Activated naive CD8-positive, alpha-beta T cell treated with anti-CD3 and anti-CD28 coated beads for 36 hours (primary cell): ENCODE results near the gene EGF. TPM values are rescaled to one million over a fixed set of nuclear protein-coding genes. Genes with fewer than 3 reads are reported as not detected.
"Not testable (repeated sequence)": the region's sequence is repeated elsewhere in the genome, so short reads cannot be mapped to it uniquely, and the experiment has no call there.

ENCODE experiments used
- DNase-seq: peaks from one replicate; pipeline ENCODE4 v3.0.0; 2021
- H3K27ac Mint-ChIP-seq: one replicate; pipeline ENCODE4 v1.8.0; 2022; ENCODE audit warnings: mild to moderate bottlenecking, moderate library complexity, mixed read lengths
- H3K27me3 Mint-ChIP-seq: one replicate; pipeline ENCODE4 v1.8.0; 2022; ENCODE audit warnings: mild to moderate bottlenecking, mixed read lengths
- H3K36me3 Mint-ChIP-seq: one replicate; pipeline ENCODE4 v1.8.0; 2021; ENCODE audit warnings: mild to moderate bottlenecking, mixed read lengths
- H3K4me1 Mint-ChIP-seq: one replicate; pipeline ENCODE4 v1.8.0; 2021; ENCODE audit warnings: mixed read lengths
- H3K4me3 Mint-ChIP-seq: one replicate; pipeline ENCODE4 v1.8.0; 2022; ENCODE audit warnings: mild to moderate bottlenecking, moderate library complexity, mixed read lengths
- H3K9me3 Mint-ChIP-seq: one replicate; pipeline ENCODE4 v1.8.0; 2022; ENCODE audit warnings: mixed read lengths
- total RNA-seq, 2 experiments: library from RNA; stranded (reverse); gene quantifications; one replicate each; pipeline ENCODE4 v1.2.3, GENCODE V29; 2021

EGF gene
- not detected for total RNA-seq

DNA sequence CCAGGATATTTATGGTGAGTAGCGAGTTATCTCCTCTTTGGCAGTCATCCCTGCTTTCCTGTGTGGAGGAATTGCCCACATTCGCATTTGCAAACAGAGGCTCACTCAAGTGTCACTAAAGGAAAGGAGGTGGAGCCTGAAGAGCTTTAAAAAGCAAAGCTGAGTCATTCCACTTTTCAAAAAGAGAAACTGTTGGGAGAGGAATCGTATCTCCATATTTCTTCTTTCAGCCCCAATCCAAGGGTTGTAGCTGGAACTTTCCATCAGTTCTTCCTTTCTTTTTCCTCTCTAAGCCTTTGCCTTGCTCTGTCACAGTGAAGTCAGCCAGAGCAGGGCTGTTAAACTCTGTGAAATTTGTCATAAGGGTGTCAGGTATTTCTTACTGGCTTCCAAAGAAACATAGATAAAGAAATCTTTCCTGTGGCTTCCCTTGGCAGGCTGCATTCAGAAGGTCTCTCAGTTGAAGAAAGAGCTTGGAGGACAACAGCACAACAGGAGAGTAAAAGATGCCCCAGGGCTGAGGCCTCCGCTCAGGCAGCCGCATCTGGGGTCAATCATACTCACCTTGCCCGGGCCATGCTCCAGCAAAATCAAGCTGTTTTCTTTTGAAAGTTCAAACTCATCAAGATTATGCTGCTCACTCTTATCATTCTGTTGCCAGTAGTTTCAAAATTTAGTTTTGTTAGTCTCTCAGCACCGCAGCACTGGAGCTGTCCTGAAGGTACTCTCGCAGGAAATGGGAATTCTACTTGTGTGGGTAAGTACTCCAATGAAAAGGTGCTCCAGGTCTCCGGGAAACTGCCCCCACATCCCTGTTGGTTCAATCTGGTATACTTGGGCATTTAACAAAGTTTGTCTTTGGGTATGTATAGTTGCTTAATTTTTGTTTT, at the start of gene EGF:
Gene EGF (plus strand): TSS at position 178 of the 890 bp plus-strand sequence. CDS start 453 bp downstream, at position 631.
- no peak within 1 kb of the TSS for H3K27ac Mint-ChIP-seq
- no peak within 1 kb of the TSS for H3K4me3 Mint-ChIP-seq
- H3K9me3 Mint-ChIP-seq = no peaks in the 10 kb centered on the region
- H3K36me3 Mint-ChIP-seq = no peaks in the 10 kb centered on the region
- H3K4me1 Mint-ChIP-seq = no peaks in the 10 kb centered on the region
- DNase-seq = no peak
- peaks cover 26% of the 10 kb centered on the region for H3K27me3 Mint-ChIP-seq

DNA sequence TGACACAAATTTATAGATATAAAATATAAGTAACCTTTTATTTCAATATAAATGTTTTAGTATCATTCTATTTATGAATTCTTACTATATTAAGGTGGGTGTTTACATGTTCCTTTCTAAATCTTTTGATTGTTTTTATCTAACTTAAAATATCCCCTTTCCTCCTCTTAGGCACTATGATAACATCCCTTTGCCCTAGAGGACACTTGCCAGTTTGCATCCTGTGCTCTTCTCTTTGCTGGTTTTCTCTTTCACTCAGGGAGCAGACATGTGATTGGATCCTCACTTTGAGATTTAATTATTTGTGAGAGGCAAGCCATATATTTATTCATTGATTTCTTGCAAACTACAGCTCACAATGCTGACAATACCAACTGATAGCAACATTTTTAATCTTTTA, 48.5 kb upstream of the EGF start:
- Mint-ChIP-seq H3K4me3 (no peak overlapping the region), H3K27ac (no peak overlapping the region), H3K9me3 (peaks cover 3% of the 10 kb centered on the region), H3K27me3 (no peaks in the 10 kb centered on the region), H3K36me3 (peaks cover 8% of the 10 kb centered on the region), H3K4me1 (no peaks in the 10 kb centered on the region)
- no peak for DNase-seq

DNA sequence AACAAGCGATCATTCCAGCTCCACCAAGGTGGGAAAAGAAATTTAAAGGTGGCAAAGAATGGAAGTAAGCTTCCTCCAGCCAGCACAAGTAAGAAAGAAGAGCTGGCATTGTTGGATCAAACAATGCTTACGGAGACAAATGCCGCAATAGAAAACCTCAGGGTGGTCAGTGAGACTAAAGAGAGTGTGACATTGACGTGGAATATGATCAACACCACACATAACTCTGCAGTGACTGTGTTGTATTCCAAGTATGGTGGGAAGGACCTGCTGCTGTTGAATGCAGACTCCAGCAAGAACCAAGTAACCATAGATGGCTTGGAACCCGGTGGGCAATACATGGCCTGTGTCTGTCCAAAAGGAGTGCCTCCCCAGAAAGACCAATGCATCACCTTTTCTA, 42.6 kb upstream of the EGF start:
- peaks cover 3% of the 10 kb centered on the region for H3K36me3 Mint-ChIP-seq
- H3K27ac Mint-ChIP-seq = no peak overlapping the region
- no peaks in the 10 kb centered on the region for H3K27me3 Mint-ChIP-seq
- no peak for DNase-seq
- no peaks in the 10 kb centered on the region for H3K9me3 Mint-ChIP-seq
- no peaks in the 10 kb centered on the region for H3K4me1 Mint-ChIP-seq
- no peak overlapping the region for H3K4me3 Mint-ChIP-seq

DNA sequence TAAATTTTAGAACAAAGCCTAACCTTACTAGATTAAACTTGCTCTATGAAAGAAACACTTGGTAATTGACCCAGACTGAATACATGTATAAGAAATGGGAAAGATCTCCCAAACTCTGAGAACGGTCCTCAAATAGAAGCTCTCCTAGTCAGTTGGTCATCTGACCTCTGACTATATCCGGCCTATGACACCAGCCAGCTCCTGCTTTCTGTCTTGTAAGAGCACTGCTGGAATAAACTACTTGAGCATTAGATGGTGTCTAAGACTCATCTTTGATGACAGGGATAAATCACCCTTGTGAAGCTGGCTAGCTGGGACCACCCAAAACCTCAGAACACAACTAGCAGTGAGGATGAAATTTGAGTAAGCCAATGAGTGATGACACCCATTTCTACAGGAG, 40.6 kb upstream of the EGF start:
- H3K27ac Mint-ChIP-seq = no peak overlapping the region
- no peak overlapping the region for H3K4me3 Mint-ChIP-seq
- no peaks in the 10 kb centered on the region for H3K4me1 Mint-ChIP-seq
- peaks cover 3% of the 10 kb centered on the region for H3K36me3 Mint-ChIP-seq
- H3K27me3 Mint-ChIP-seq = no peaks in the 10 kb centered on the region
- DNase-seq = no peak
- no peaks in the 10 kb centered on the region for H3K9me3 Mint-ChIP-seq

DNA sequence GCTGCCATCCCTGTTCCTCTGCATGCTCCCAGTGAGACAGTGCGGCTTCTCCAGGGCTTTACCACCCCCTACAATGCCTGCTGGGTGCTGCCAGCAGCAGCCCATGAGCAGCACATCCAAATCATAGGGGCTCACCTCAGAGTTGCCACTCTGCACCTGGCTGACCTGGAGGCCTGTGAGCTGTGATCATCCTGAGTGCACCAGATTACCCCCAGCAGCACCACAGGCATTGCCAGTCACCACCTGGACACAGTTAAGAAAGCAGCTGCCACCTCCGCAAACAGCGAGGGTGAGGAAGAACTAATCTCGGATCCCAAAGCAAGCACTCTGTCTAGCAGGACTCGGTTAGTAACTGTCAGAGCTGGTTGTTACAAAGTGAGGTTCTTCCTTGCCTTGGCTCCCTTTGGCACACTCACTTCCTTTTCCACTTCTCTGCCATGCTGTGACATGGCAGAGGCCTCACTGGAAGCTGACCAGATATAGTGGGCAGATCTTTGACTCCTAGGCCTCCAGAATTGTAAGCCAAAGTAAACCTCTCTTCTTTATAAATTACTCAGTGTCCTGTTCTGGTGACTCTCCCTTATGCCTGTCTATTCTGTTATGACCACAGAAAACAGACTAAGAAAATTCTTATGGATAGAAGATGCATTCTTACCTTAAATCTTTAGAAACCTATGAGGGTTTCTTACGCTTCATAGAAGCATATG, 39.6 kb upstream of the EGF start:
- Mint-ChIP-seq H3K27me3 (peaks cover 8% of the 10 kb centered on the region), H3K36me3 (no peaks in the 10 kb centered on the region), H3K4me1 (no peaks in the 10 kb centered on the region), H3K4me3 (no peak overlapping the region), H3K9me3 (no peaks in the 10 kb centered on the region), H3K27ac (no peak overlapping the region)
- no peak for DNase-seq

DNA sequence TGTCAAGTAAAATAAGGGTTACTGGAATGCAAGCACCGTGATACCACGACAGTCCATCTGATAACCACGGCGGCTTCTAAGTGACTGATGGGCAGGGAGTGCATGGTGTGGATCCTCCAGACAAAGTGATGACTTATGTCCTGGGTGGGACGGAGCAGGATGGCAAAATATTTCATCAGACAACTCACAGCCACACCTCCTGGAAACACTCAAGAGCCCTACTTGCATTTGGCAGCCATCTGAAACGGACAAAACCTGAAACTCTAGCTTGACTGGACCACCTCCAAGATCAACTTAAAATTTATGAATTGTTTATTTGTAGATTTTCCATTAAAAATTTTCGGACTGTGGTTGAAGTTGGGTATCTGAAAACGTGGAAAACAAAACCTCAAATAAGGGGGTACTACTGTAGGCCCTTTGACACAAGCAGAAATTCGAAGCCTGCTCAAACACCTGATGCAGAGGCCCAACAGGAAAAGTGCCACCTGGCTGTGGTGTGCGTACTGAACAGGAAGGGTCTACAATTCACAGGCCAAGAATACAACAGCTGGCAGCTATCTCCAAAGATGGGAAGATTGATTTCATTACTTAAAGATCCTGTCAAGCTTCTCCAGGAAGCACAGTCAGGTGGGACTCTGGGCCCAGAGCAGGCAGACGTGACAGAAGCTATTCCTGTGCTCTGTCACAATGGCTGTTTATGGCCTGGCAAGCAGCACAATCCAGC, 38.7 kb upstream of the EGF start:
- H3K4me1 Mint-ChIP-seq = no peaks in the 10 kb centered on the region
- H3K27me3 Mint-ChIP-seq = peaks cover 13% of the 10 kb centered on the region
- H3K36me3 Mint-ChIP-seq = no peaks in the 10 kb centered on the region
- no peak overlapping the region for H3K27ac Mint-ChIP-seq
- H3K4me3 Mint-ChIP-seq = no peak overlapping the region
- H3K9me3 Mint-ChIP-seq = no peaks in the 10 kb centered on the region
- no peak for DNase-seq

DNA sequence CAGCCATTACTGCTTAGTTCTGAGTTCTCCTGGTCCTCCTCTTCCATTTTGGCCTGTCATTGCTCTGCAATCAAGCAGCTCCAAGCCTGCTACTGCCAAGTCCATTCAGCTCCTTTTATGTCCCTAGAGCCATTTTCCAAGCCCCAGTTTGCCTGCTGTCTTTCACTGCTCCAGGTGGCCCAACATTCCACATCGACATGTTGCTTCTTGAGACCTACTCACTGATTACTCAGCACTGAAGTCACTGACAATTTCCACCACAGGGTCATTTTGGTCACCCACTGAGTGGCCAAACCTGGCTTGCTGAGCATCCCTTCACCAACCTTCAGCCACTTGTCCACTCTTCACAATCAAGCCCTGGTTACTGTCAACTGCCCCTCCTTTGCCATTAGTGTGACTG, 37.6 kb upstream of the EGF start:
- H3K4me3 Mint-ChIP-seq = no peak overlapping the region
- H3K27ac Mint-ChIP-seq = no peak overlapping the region
- H3K9me3 Mint-ChIP-seq = no peaks in the 10 kb centered on the region
- H3K36me3 Mint-ChIP-seq = no peaks in the 10 kb centered on the region
- no peaks in the 10 kb centered on the region for H3K4me1 Mint-ChIP-seq
- no peak for DNase-seq
- peaks cover 13% of the 10 kb centered on the region for H3K27me3 Mint-ChIP-seq

DNA sequence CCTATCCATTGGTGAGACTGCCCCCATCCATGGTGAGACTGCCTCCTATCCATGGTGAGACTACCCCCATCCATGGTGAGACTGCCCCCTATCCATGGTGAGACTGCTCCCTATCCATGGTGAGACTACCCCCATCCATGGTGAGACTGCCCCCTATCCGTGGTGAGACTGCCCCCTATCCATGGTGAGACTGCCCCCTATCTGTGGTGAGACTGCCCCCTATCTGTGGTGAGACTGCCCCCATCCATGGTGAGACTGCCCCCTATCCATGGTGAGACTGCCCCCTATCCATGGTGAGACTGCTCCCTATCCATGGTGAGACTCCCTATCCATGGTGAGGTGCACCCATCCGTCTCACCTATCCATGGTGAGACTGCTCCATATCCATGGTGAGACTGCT, 37.1 kb upstream of the EGF start:
- H3K36me3 Mint-ChIP-seq, H3K9me3 Mint-ChIP-seq, H3K4me1 Mint-ChIP-seq, H3K27ac Mint-ChIP-seq, DNase-seq, H3K4me3 Mint-ChIP-seq: not testable (repeated sequence)
- peaks cover 13% of the 10 kb centered on the region for H3K27me3 Mint-ChIP-seq

DNA sequence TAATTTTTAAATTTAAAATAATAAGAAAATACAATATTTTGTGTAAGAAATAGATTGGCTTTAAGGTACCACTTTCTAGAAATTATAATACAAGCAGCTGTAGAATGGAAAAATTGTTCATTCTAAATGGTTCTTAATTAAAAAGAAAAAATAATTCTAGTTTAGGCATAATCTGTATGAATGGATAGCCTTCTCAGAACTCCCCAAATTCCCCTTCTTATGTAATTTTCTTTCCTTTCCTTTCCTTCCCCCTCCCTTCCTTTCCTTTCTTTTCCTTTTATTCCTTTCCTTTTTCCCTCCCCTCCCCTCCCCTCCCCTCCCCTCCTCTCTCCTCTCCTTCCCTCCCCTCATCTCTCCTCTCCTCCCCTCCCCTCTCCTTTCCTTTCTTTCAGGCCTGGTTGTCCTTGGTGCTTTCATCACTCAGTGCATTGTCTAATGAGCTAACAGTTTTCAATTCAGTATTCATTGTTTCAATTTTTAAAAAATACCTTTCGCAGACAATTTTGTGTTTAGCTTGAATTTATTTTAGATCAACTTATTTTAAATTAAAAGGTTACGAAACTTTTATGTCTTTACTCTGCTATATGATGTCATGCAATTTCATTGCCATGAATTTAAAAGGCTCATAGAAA, 35.9 kb upstream of the EGF start:
- Mint-ChIP-seq H3K36me3 (no peaks in the 10 kb centered on the region), H3K9me3 (no peaks in the 10 kb centered on the region), H3K4me1 (no peaks in the 10 kb centered on the region), H3K27me3 (peaks cover 13% of the 10 kb centered on the region), H3K4me3 (no peak overlapping the region), H3K27ac (no peak overlapping the region)
- no peak for DNase-seq

DNA sequence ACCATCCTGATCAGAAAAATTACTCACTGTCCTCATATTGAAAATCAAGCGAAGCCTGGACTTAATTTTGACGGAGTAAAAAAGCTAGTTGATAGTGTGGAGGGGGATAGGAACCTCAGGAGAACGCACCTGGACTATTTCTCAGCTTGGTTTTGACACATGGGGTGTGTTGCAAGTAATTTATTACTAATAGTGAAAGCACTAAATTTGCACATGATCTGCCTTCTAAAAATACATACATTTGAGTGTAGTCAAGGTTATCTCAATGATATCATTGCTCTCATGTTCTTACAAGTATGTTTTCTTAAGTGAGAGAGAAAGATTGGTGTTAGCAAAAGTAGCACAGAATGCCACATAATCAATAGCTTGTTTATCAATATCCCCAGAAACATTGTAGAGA, 35.3 kb upstream of the EGF start:
- no peak overlapping the region for H3K27ac Mint-ChIP-seq
- no peak overlapping the region for H3K4me3 Mint-ChIP-seq
- DNase-seq = no peak
- H3K27me3 Mint-ChIP-seq = peaks cover 13% of the 10 kb centered on the region
- no peaks in the 10 kb centered on the region for H3K9me3 Mint-ChIP-seq
- H3K36me3 Mint-ChIP-seq = no peaks in the 10 kb centered on the region
- no peaks in the 10 kb centered on the region for H3K4me1 Mint-ChIP-seq

DNA sequence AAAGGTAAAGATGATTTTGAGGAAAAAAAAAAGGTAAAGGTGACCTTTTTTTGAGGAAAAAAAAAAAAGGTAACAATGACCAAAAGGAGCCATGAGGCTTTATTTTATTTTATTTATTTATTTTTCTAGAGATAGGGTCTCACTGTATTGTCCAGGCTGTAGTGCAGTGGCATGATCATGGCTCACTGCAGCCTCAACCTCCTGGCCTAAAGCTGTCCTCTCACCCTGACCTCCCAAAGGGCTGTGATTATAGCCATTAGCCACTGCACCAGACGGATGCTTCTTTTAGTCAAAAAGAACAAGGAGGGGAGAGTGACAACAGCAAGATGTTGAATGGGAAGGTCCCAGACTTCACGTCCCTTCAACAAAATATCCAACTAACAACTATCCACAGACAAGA, 34.3 kb upstream of the EGF start:
- H3K9me3 Mint-ChIP-seq = no peaks in the 10 kb centered on the region
- H3K27ac Mint-ChIP-seq = no peak overlapping the region
- DNase-seq = no peak
- peaks cover 13% of the 10 kb centered on the region for H3K27me3 Mint-ChIP-seq
- no peak overlapping the region for H3K4me3 Mint-ChIP-seq
- no peaks in the 10 kb centered on the region for H3K4me1 Mint-ChIP-seq
- no peaks in the 10 kb centered on the region for H3K36me3 Mint-ChIP-seq

DNA sequence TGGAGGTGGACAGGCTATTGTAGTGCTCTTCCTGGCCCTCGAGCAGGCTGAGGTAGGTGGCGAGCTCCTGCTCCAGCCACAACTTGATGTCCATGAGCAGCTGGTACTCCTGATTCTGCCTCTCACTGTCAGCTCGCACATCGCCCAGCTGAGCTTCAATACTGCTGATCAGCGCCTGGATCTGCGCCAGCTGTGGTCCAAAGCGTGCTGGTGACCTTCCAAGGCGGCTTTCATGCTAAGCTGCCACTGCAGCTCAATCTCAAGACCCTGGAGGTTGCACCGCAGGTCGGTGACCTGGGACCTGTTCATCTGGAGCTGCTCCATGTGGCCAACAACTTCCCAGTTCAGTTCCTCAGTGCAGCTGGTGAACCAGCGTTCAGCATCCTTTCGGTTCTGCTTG, 33.6 kb upstream of the EGF start:
- Mint-ChIP-seq H3K27ac (no peak overlapping the region), H3K4me1 (no peaks in the 10 kb centered on the region), H3K9me3 (no peaks in the 10 kb centered on the region), H3K27me3 (peaks cover 13% of the 10 kb centered on the region), H3K36me3 (no peaks in the 10 kb centered on the region), H3K4me3 (no peak overlapping the region)
- no peak for DNase-seq

DNA sequence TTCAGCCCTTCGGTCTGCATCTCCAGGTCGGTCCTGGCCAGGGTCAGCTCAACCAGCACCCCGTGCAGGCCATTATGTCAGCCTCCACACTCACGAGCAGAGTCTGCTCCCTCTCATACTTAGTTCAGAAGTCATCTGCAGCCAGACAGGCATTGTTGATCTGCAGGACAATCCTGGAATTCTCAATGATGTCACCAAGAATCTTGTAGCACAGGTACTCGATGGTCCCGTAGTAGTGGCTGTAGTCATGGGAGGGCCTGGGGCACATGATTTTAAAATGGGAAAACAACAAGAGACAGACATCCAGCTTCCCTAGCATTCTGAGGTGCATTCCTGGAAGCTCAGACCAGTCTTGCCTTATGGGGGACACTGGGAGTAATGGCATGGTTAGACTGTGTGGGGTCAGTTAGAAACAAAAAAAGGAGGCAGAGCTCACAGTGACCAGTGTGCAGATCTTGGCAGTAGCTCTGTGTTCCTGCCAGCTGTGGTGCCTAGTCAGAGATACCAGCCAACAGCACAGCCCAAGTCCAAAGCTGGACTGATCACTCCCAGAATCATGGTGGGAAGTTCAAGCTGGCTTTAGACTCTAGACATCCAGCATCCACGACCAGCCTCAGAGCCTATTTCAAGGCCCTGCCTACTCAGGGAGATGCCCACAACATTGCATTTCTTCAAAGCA, 32.9 kb upstream of the EGF start:
- Mint-ChIP-seq H3K27ac (no peak overlapping the region), H3K4me3 (no peak overlapping the region), H3K4me1 (no peaks in the 10 kb centered on the region), H3K36me3 (no peaks in the 10 kb centered on the region), H3K27me3 (peaks cover 13% of the 10 kb centered on the region), H3K9me3 (no peaks in the 10 kb centered on the region)
- DNase-seq = no peak

DNA sequence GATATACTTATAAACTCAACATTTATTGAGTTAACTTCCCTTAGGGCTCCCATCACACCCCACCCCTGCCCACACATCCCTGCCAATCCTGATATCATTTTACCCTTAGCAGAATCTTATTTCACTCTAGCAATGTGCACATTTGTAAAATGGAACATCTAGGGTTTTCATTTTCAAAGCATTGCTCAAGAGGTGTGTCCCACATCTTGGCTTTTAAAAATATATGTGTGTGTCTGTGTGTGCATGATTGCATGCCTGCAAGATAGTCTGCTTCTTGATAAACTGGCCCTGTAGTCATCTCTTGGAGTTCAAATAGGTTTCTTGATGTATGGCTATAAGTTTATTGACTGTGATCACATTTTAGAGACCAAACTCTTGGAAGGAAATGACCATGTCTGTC, 26.4 kb upstream of the EGF start:
- Mint-ChIP-seq H3K36me3 (no peaks in the 10 kb centered on the region), H3K27ac (no peak overlapping the region), H3K27me3 (no peaks in the 10 kb centered on the region), H3K4me1 (no peaks in the 10 kb centered on the region), H3K4me3 (no peak overlapping the region), H3K9me3 (no peaks in the 10 kb centered on the region)
- DNase-seq = no peak
